Neural progenitor cell (in vitro differentiated cells): ENCODE measurements around the gene ACOT13. TPM values are rescaled to one million over a fixed set of nuclear protein-coding genes. Genes with fewer than 3 reads are reported as not detected.
"Not testable (repeated sequence)": the region's sequence is repeated elsewhere in the genome, so short reads cannot be mapped to it uniquely, and the experiment has no call there.

Experiments
- DNase-seq: peaks from one replicate; pipeline ENCODE4 v3.0.0-alpha.2; 2016; ENCODE audit warnings: low spot score
- H2AFZ ChIP-seq: fragments of 200-600 bp; sonication (generic); replicated peaks from 2 replicates; pipeline ENCODE4 v1.6.1; 2016; ENCODE audit warnings: antibody characterized with exemption
- H3F3A ChIP-seq: fragments of 200-600 bp; sonication (generic); 2 replicates; pipeline ENCODE4 v1.6.1; 2016; ENCODE audit warnings: antibody characterized with exemption, low read depth
- H3K27ac ChIP-seq: fragments of 200-600 bp; sonication (generic); 2 replicates; pipeline ENCODE4 v1.5.1; 2016; ENCODE audit warnings: mild to moderate bottlenecking
- H3K27me3 ChIP-seq: fragments of 200-600 bp; sonication (generic); 2 replicates; pipeline ENCODE4 v1.6.1; 2016; ENCODE audit warnings: mild to moderate bottlenecking, moderate library complexity
- H3K36me3 ChIP-seq: fragments of 200-600 bp; sonication (generic); 2 replicates; pipeline ENCODE4 v1.5.1; 2016
- H3K4me1 ChIP-seq: fragments of 200-600 bp; sonication (generic); 2 replicates; pipeline ENCODE4 v1.6.1; 2016; ENCODE audit warnings: mixed run types
- H3K4me2 ChIP-seq: fragments of 200-600 bp; sonication (generic); 2 replicates; pipeline ENCODE4 v1.6.1; 2016
- H3K4me3 ChIP-seq: fragments of 200-600 bp; sonication (generic); 2 replicates; pipeline ENCODE4 v1.5.1; 2016
- H3K79me2 ChIP-seq: fragments of 200-600 bp; sonication (generic); 2 replicates; pipeline ENCODE4 v1.6.1; 2016; ENCODE audit warnings: low read depth
- H3K9ac ChIP-seq: fragments of 200-600 bp; sonication (generic); 2 replicates; pipeline ENCODE4 v1.6.1; 2016
- H3K9me3 ChIP-seq: fragments of 200-600 bp; sonication (generic); 2 replicates; pipeline ENCODE4 v1.5.1; 2016; ENCODE audit warnings: low read depth
- H4K20me1 ChIP-seq: fragments of 200-600 bp; sonication (generic); 2 replicates; pipeline ENCODE4 v1.6.1; 2016; ENCODE audit warnings: low read depth
- H3K27ac Mint-ChIP-seq: 3 replicates; pipeline ENCODE4 v1.8.0; 2021; ENCODE audit warnings: mixed read lengths
- H3K27me3 Mint-ChIP-seq: 2 replicates; pipeline ENCODE4 v1.8.0; 2022; ENCODE audit warnings: low read depth, mild to moderate bottlenecking, inconsistent platforms, moderate library complexity, mixed read lengths; ENCODE audit not compliant: insufficient read depth
- H3K36me3 Mint-ChIP-seq: 3 replicates; pipeline ENCODE4 v1.8.0; 2021; ENCODE audit warnings: mixed read lengths
- H3K4me1 Mint-ChIP-seq: 3 replicates; pipeline ENCODE4 v1.8.0; 2021; ENCODE audit warnings: mixed read lengths
- H3K4me3 Mint-ChIP-seq: 3 replicates; pipeline ENCODE4 v1.8.0; 2021; ENCODE audit warnings: mild to moderate bottlenecking, moderate library complexity, mixed read lengths
- H3K9me3 Mint-ChIP-seq: 3 replicates; pipeline ENCODE4 v1.8.0; 2020; ENCODE audit warnings: mixed read lengths
- EZH2 ChIP-seq: fragments of 200-600 bp; sonication (generic); IDR thresholded peaks from 2 replicates; pipeline ENCODE4 v1.6.1; 2017; ENCODE audit warnings: antibody characterized with exemption, mild to moderate bottlenecking, moderate library complexity
- EZH2phosphoT487 ChIP-seq: fragments of 200-600 bp; sonication (generic); IDR thresholded peaks from 2 replicates; pipeline ENCODE4 v1.6.1; 2017; ENCODE audit warnings: antibody characterized with exemption
- total RNA-seq: library from RNA; depleted of rRNA; stranded (reverse); fragments of >200 nt; gene quantifications from 2 replicates; pipeline ENCODE4 v1.2.3, GENCODE V29; 2015; ENCODE audit warnings: low replicate concordance
- TF ChIP-seq, protein P1 (sequence below): fragments of 200-600 bp; sonication (generic); IDR thresholded peaks from 2 replicates; pipeline ENCODE4 v1.5.1; 2017; ENCODE audit warnings: antibody characterized with exemption, mild to moderate bottlenecking

The ACOT13 gene
- total RNA-seq, 1 donor from 2014 or later: 12.0 TPM

DNA sequence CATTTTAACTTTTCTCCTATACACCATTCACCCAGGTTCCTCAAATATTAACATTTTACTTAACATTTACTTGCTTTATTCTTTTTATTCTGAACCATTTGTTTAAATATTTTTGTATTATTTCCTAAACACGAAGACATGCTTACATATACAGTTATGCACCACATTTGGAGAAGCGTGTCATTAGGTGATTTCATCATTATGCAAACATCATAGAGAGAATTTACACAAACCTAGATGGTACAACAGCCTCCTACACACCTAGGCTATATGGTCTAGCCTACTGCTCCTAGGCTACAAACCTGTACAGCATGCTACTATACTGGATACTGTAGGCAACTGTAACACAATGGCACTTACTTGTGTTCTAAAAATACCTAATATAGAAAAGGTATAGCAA, 6.8 kb upstream of the ACOT13 start:
- Histone ChIP-seq H3K27ac (no peak overlapping the region), H2AFZ (no peak overlapping the region)

DNA sequence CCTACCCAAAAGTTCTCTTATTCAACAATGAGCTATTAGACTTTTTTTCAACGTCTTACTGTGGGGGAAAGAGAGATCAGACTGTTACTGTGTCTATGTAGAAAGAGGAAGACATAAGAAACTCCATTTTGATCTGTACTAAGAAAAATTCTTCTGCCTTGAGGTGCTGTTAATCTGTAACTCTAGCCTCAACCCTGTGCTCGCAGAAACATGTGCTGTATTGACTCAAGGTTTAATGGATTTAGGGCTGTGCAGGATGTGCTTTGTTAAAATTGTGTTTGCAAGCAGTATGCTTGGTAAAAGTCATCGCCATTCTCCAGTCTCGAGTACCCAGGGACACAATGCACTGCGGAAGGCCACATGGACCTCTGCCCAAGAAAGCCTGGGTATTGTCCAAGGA, 5.1 kb upstream of the ACOT13 start:
- peak overlapping the region; percentile 51 for H3K4me2 ChIP-seq
- not testable (repeated sequence) for H3K9me3 Mint-ChIP-seq, H3K27me3 Mint-ChIP-seq, DNase-seq, H3K27me3 ChIP-seq, H3K36me3 ChIP-seq, H2AFZ ChIP-seq, H3K9me3 ChIP-seq, H3K4me3 Mint-ChIP-seq, H3K27ac Mint-ChIP-seq, H3K9ac ChIP-seq
- Mint-ChIP-seq H3K4me1 (peaks cover 25% of the 10 kb centered on the region), H3K36me3 (peaks cover 39% of the 10 kb centered on the region)
- H3F3A ChIP-seq: peaks cover 17% of the 10 kb centered on the region
- peaks cover 78% of the 10 kb centered on the region for H3K79me2 ChIP-seq
- H3K4me3 ChIP-seq: peak overlapping the region; percentile 3
- peaks cover 28% of the 10 kb centered on the region for H3K4me1 ChIP-seq
- H3K27ac ChIP-seq: peak overlapping the region; percentile 39
- peaks cover 45% of the 10 kb centered on the region for H4K20me1 ChIP-seq

More for the DNA sequence above, 6.8 kb upstream of the ACOT13 start:
- TF ChIP-seq EZH2: no peak
- TF ChIP-seq EZH2phosphoT487: no peak
- TF ChIP-seq, protein P1, sequence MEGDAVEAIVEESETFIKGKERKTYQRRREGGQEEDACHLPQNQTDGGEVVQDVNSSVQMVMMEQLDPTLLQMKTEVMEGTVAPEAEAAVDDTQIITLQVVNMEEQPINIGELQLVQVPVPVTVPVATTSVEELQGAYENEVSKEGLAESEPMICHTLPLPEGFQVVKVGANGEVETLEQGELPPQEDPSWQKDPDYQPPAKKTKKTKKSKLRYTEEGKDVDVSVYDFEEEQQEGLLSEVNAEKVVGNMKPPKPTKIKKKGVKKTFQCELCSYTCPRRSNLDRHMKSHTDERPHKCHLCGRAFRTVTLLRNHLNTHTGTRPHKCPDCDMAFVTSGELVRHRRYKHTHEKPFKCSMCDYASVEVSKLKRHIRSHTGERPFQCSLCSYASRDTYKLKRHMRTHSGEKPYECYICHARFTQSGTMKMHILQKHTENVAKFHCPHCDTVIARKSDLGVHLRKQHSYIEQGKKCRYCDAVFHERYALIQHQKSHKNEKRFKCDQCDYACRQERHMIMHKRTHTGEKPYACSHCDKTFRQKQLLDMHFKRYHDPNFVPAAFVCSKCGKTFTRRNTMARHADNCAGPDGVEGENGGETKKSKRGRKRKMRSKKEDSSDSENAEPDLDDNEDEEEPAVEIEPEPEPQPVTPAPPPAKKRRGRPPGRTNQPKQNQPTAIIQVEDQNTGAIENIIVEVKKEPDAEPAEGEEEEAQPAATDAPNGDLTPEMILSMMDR: no peak
- H4K20me1 ChIP-seq: peaks cover 48% of the 10 kb centered on the region
- H3K36me3 Mint-ChIP-seq: peaks cover 45% of the 10 kb centered on the region
- no peaks in the 10 kb centered on the region for H3K36me3 ChIP-seq
- no peak overlapping the region for H3K9ac ChIP-seq
- H3K27ac Mint-ChIP-seq: no peak overlapping the region
- no peaks in the 10 kb centered on the region for H3K9me3 ChIP-seq
- H3F3A ChIP-seq: peaks cover 13% of the 10 kb centered on the region
- H3K4me3 ChIP-seq: no peak overlapping the region
- H3K79me2 ChIP-seq: peaks cover 82% of the 10 kb centered on the region
- no peak overlapping the region for H3K4me3 Mint-ChIP-seq
- no peak for DNase-seq
- no peak overlapping the region for H3K4me2 ChIP-seq
- H3K9me3 Mint-ChIP-seq: no peaks in the 10 kb centered on the region
- H3K27me3 ChIP-seq: no peaks in the 10 kb centered on the region
- H3K4me1 Mint-ChIP-seq: peaks cover 15% of the 10 kb centered on the region
- H3K4me1 ChIP-seq: peaks cover 21% of the 10 kb centered on the region
- no peaks in the 10 kb centered on the region for H3K27me3 Mint-ChIP-seq

DNA sequence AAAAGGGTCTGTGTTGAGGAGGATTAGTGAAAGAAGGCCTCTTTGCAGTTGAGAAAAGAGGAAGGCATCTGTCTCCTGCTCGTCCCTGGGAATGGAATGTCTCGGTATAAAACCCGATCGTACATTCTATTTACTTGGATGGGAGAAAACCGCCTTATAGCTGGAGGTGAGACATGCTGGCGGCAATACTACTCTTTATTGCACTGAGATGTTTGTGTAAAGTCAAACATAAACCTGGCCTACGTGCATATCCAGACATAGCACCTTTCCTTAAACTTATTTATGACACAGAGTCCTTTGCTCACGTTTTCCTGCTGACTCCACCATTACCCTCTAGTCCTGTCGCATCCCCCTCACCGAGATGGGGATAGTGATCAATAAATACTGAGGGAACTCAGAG, 4.6 kb upstream of the ACOT13 start:
- Histone ChIP-seq H3K9ac (no peak overlapping the region), H3K27ac (peak overlapping the region; percentile 39), H3F3A (peaks cover 21% of the 10 kb centered on the region), H4K20me1 (peaks cover 41% of the 10 kb centered on the region), H3K4me2 (peak overlapping the region; percentile 51), H3K4me1 (peaks cover 30% of the 10 kb centered on the region), H3K9me3 (no peaks in the 10 kb centered on the region), H3K4me3 (peak overlapping the region; percentile 3), H3K27me3 (no peaks in the 10 kb centered on the region), H3K36me3 (no peaks in the 10 kb centered on the region), H3K79me2 (peaks cover 74% of the 10 kb centered on the region), H2AFZ (no peak overlapping the region)
- DNase-seq: no peak
- Mint-ChIP-seq H3K27ac (no peak overlapping the region), H3K27me3 (peaks cover 4% of the 10 kb centered on the region), H3K4me3 (no peak overlapping the region), H3K4me1 (peaks cover 27% of the 10 kb centered on the region), H3K9me3 (no peaks in the 10 kb centered on the region), H3K36me3 (peaks cover 36% of the 10 kb centered on the region)
- TF ChIP-seq, protein P1: no peak
- TF ChIP-seq EZH2phosphoT487 (no peak), EZH2 (no peak)

DNA sequence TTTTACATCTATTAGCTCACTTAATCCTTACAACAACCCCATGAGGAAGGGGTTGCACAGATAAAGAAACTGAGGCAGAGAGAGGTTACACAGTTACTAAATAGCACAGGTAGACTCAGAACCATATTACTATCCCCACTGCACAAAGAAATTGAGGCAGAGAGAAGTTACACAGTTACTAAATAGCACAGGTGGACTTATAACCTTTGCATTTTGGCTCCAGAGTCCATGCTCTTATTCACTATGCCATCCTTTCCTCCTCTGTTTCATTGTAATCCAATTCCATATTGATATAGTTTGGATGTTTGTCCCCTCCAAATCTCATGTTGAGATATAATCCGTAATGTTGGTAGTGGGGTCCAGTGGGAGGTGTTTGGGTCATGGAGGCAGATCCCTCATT, 3.7 kb upstream of the ACOT13 start:
- Mint-ChIP-seq H3K36me3 (peaks cover 30% of the 10 kb centered on the region), H3K4me3 (no peak overlapping the region)

More for the DNA sequence above, 3.7 kb upstream of the ACOT13 start:
- TF ChIP-seq EZH2 (no peak), EZH2phosphoT487 (no peak)
- TF ChIP-seq, protein P1: no peak
- no peak overlapping the region for H3K27ac ChIP-seq
- H3K9me3 ChIP-seq: no peaks in the 10 kb centered on the region
- peaks cover 34% of the 10 kb centered on the region for H3K4me1 ChIP-seq
- peaks cover 30% of the 10 kb centered on the region for H3K4me1 Mint-ChIP-seq
- no peak overlapping the region for H3K9ac ChIP-seq
- H3K4me2 ChIP-seq: no peak overlapping the region
- peaks cover 21% of the 10 kb centered on the region for H3F3A ChIP-seq
- H3K79me2 ChIP-seq: peaks cover 71% of the 10 kb centered on the region
- DNase-seq: no peak
- no peaks in the 10 kb centered on the region for H3K36me3 ChIP-seq
- peaks cover 37% of the 10 kb centered on the region for H4K20me1 ChIP-seq
- no peak overlapping the region for H2AFZ ChIP-seq
- H3K4me3 ChIP-seq: no peak overlapping the region
- H3K27ac Mint-ChIP-seq: no peak overlapping the region
- peaks cover 8% of the 10 kb centered on the region for H3K27me3 Mint-ChIP-seq
- H3K9me3 Mint-ChIP-seq: peaks cover 2% of the 10 kb centered on the region
- H3K27me3 ChIP-seq: no peaks in the 10 kb centered on the region
